B cell (primary cell): ENCODE results near the gene PDGFRA. TPM values are rescaled to one million over a fixed set of nuclear protein-coding genes. Genes with fewer than 3 reads are reported as not detected.

Experiments
- ATAC-seq: fragments of 200-7000 bp; cut with Tn5 transposase; one replicate; pipeline ENCODE4 v1.10.0; 2021; ENCODE audit warnings: low read depth, mild to moderate bottlenecking, moderate number of reproducible peaks, moderate library complexity
- CTCF ChIA-PET: fragments of 350-600 bp; sonication (Branson Sonifier 250); formaldehyde crosslinking; loops from one replicate; lab custom pipeline; 2021; ENCODE audit warnings: antibody characterized with exemption, inconsistent platforms; lab: Charles Lee
- POLR2A ChIA-PET: fragments of 350-600 bp; sonication (Branson Sonifier 250); formaldehyde crosslinking; loops from one replicate; lab custom pipeline; 2021; ENCODE audit warnings: antibody characterized with exemption; lab: Charles Lee
- DNase-seq: peaks from one replicate; pipeline ENCODE4 v3.0.0; 2013
- H2AFZ ChIP-seq: 2 replicates; pipeline ENCODE4 v1.6.1; 2012; ENCODE audit warnings: mild to moderate bottlenecking, low read depth, low read length; ENCODE audit not compliant: insufficient read depth, poor library complexity, severe bottlenecking
- H3K27ac ChIP-seq, 2 donors: 1 replicate in 1 of 2; 2 replicates in 1 of 2; pipeline ENCODE4 v1.5.1; 2012 to 2013; ENCODE audit warnings: low read length in 2 of 2, mild to moderate bottlenecking in 2 of 2, moderate library complexity in 1 of 2
- H3K27me3 ChIP-seq, 4 experiments: fragments of 200-600 bp in 1 of 4; sonication (generic) in 1 of 4; replicated peaks in 1 of 4; 1 replicate in 2 of 4; 2 replicates in 2 of 4; pipeline versions ENCODE4 v1.6.1 to v1.7.0; 2013 to 2016; ENCODE audit warnings: low read length in 3 of 4, mild to moderate bottlenecking in 2 of 4, mixed read lengths in 1 of 4, moderate library complexity in 1 of 4; ENCODE audit not compliant: insufficient read depth in 4 of 4, control insufficient read depth in 3 of 4; ENCODE audit errors: control extremely low read depth in 1 of 4
- H3K36me3 ChIP-seq, 2 experiments: replicated peaks in 1 of 2; 1 replicate in 1 of 2; 2 replicates in 1 of 2; pipeline versions ENCODE4 v1.6.1 to v1.7.1; 2013; ENCODE audit warnings: low read length in 1 of 2; ENCODE audit not compliant: insufficient read depth in 2 of 2, control insufficient read depth in 1 of 2; ENCODE audit errors: control extremely low read depth in 1 of 2, extremely low read depth in 1 of 2
- H3K4me1 ChIP-seq, 2 donors: fragments of 200-600 bp in 1 of 2; sonication (generic) in 1 of 2; 1 replicate in 1 of 2; 2 replicates in 1 of 2; pipeline versions ENCODE4 v1.5.1 to v1.6.1; 2013 to 2017; ENCODE audit warnings: low read length in 2 of 2; ENCODE audit not compliant: control insufficient read depth in 2 of 2, insufficient read depth in 2 of 2
- H3K4me2 ChIP-seq: replicated peaks from 2 replicates; pipeline ENCODE3; 2012; ENCODE audit warnings: mild to moderate bottlenecking, low read depth, low read length; ENCODE audit not compliant: poor library complexity, severe bottlenecking
- H3K4me3 ChIP-seq, 5 experiments: fragments of 200-600 bp in 1 of 5; sonication (generic) in 1 of 5; 1 replicate in 3 of 5; 2 replicates in 2 of 5; pipeline versions ENCODE4 v1.5.1 to v1.7.0; 2011 to 2016; ENCODE audit warnings: low read length in 4 of 5, mild to moderate bottlenecking in 4 of 5, low read depth in 2 of 5, control low read depth in 1 of 5, moderate library complexity in 1 of 5; ENCODE audit not compliant: insufficient read depth in 1 of 5; ENCODE audit errors: control extremely low read depth in 1 of 5, extremely low read depth in 1 of 5
- H3K79me2 ChIP-seq: fragments of 200-600 bp; sonication (generic); one replicate; pipeline ENCODE4 v1.6.0; 2016; ENCODE audit warnings: low read length; ENCODE audit not compliant: control insufficient read depth, insufficient read depth
- H3K9ac ChIP-seq: fragments of 200-600 bp; sonication (generic); 2 replicates; pipeline ENCODE4 v1.6.1; 2017; ENCODE audit warnings: mild to moderate bottlenecking, low read length, moderate library complexity
- H3K9me3 ChIP-seq, 3 donors: one replicate each; pipeline versions ENCODE4 v1.6.1 to v1.7.1; 2013; ENCODE audit warnings: low read length in 2 of 3; ENCODE audit not compliant: control insufficient read depth in 2 of 3, insufficient read depth in 1 of 3; ENCODE audit errors: control extremely low read depth in 1 of 3
- H4K20me1 ChIP-seq: 2 replicates; pipeline ENCODE4 v1.6.0; 2012; ENCODE audit warnings: mild to moderate bottlenecking, low read length; ENCODE audit not compliant: insufficient read depth, control insufficient read depth, poor library complexity, severe bottlenecking
- H3K27ac Mint-ChIP-seq: one replicate; pipeline ENCODE4 v1.8.0; 2021; ENCODE audit warnings: mixed read lengths
- H3K27me3 Mint-ChIP-seq: one replicate; pipeline ENCODE4 v1.8.0; 2021; ENCODE audit warnings: mixed read lengths
- H3K4me1 Mint-ChIP-seq: one replicate; pipeline ENCODE4 v1.8.0; 2021; ENCODE audit warnings: mixed read lengths
- H3K4me3 Mint-ChIP-seq: one replicate; pipeline ENCODE4 v1.8.0; 2021; ENCODE audit warnings: mixed read lengths
- H3K9me3 Mint-ChIP-seq: one replicate; pipeline ENCODE4 v1.8.0; 2022; ENCODE audit warnings: mixed read lengths; ENCODE audit not compliant: insufficient read depth
- EZH2 ChIP-seq: IDR thresholded peaks from 2 replicates; pipeline ENCODE4 v1.6.1; 2012; ENCODE audit warnings: borderline replicate concordance, low read depth, mild to moderate bottlenecking, moderate library complexity, low read length; ENCODE audit not compliant: insufficient read depth, poor library complexity, severe bottlenecking
- WGBS: methylation state at CpG from one replicate; pipeline ENCODE4 v1.1.5; 2013; ENCODE audit warnings: missing lambda C conversion rate; ENCODE audit not compliant: insufficient coverage; 5-methylcytosine and 5-hydroxymethylcytosine counted together
- intact Hi-C: fragments of 100-400 bp; cut with micrococcal nuclease; formaldehyde crosslinking; loops from one replicate; pipeline ENCODE4 v1.10.0; 2022
- polyA plus RNA-seq: library from polyadenylated mRNA; depleted of rRNA; stranded (reverse); fragments of >200 nt; gene quantifications from 2 replicates; pipeline ENCODE4 v1.2.3, GENCODE V29; 2012
- total RNA-seq, 2 donors: library from RNA; stranded (reverse); fragments of 120-200 nt in 1 of 2; gene quantifications; 1 replicate in 1 of 2; 2 replicates in 1 of 2; pipeline versions ENCODE4 v1.2.3 to v1.2.4, GENCODE V29; 2013 to 2022
- TF ChIP-seq, protein P1 (sequence below): fragments of 200-600 bp; IDR thresholded peaks from one replicate; pipeline ENCODE4 v1.8.0; 2022; ENCODE audit warnings: antibody characterized with exemption, mild to moderate bottlenecking

The PDGFRA gene
- total and polyA plus RNA-seq, 2 donors (not counting 1 experiment from before 2014, with no cell fraction given): not detected

GRCh38 chr4:54233277-54233696 lies 4.2 kb downstream of the PDGFRA start:
- Mint-ChIP-seq H3K27ac (no peak overlapping the region), H3K4me3 (peak overlapping the region; percentile 86), H3K4me1 (peaks cover 35% of the 10 kb centered on the region), H3K9me3 (no peaks in the 10 kb centered on the region), H3K27me3 (peaks cover 61% of the 10 kb centered on the region)
- no peaks in the 10 kb centered on the region for H3K36me3 ChIP-seq
- ChIA-PET CTCF (interaction anchor here (0.6 to 4.5 kb wide), 34 partner anchors 8 to 1867 kb away, joined by 3 to 96 read pairs (median 5); no protein-coding TSS in a partner anchor), POLR2A (no interaction called here)
- H3K4me1 ChIP-seq: peaks cover 47 to 50% of the 10 kb centered on the region in 2 donors
- TF ChIP-seq, protein P1, sequence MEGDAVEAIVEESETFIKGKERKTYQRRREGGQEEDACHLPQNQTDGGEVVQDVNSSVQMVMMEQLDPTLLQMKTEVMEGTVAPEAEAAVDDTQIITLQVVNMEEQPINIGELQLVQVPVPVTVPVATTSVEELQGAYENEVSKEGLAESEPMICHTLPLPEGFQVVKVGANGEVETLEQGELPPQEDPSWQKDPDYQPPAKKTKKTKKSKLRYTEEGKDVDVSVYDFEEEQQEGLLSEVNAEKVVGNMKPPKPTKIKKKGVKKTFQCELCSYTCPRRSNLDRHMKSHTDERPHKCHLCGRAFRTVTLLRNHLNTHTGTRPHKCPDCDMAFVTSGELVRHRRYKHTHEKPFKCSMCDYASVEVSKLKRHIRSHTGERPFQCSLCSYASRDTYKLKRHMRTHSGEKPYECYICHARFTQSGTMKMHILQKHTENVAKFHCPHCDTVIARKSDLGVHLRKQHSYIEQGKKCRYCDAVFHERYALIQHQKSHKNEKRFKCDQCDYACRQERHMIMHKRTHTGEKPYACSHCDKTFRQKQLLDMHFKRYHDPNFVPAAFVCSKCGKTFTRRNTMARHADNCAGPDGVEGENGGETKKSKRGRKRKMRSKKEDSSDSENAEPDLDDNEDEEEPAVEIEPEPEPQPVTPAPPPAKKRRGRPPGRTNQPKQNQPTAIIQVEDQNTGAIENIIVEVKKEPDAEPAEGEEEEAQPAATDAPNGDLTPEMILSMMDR: peak; percentile 77
- no peak for TF ChIP-seq EZH2
- peak overlapping the region; percentile 81 for H2AFZ ChIP-seq
- H3K9ac ChIP-seq: peak overlapping the region; percentile 71
- 2% methylated on average over 36 of the region's 43 CpGs for WGBS
- H3K4me3 ChIP-seq: peak overlapping the region in 4 of 5 experiments; percentile 34 to 70 (median 48)
- H3K27me3 ChIP-seq: peaks cover 0 to 62% (median 43%) of the 10 kb centered on the region in 4 experiments
- no peaks in the 10 kb centered on the region for H4K20me1 ChIP-seq
- H3K79me2 ChIP-seq: no peaks in the 10 kb centered on the region
- DNase-seq: peak; percentile 83
- H3K27ac ChIP-seq: no peak overlapping the region
- H3K4me2 ChIP-seq: peak overlapping the region; percentile 93
- intact Hi-C loops: loop anchor here (5.0 kb wide), 3 partner anchors 526 to 1856 kb away; no protein-coding TSS in a partner anchor
- H3K9me3 ChIP-seq: peaks cover 0 to 38% (median 0%) of the 10 kb centered on the region in 3 donors
- ATAC-seq: peak; percentile 71
